Stimulated activated CD4-positive, alpha-beta T cell treated with anti-CD3 and anti-CD28 coated beads, Interleukin-1b, Interleukin-23, amount 100 ng/mL, for 24 hours (primary cell): Measurements from ENCODE around the gene TXNRD1.
A peak's percentile ranks its signal among the peaks of the same experiment; 100 is the strongest.
"Not testable (repeated sequence)": the region's sequence is repeated elsewhere in the genome, so short reads cannot be mapped to it uniquely, and the experiment has no call there.

Experiments used
- DNase-seq, 4 experiments: peaks; one replicate each; pipeline ENCODE4 v3.0.0-alpha.2; 2020; ENCODE audit warnings: low read depth in 4 of 4, low spot score in 1 of 4

The TXNRD1 gene

DNA sequence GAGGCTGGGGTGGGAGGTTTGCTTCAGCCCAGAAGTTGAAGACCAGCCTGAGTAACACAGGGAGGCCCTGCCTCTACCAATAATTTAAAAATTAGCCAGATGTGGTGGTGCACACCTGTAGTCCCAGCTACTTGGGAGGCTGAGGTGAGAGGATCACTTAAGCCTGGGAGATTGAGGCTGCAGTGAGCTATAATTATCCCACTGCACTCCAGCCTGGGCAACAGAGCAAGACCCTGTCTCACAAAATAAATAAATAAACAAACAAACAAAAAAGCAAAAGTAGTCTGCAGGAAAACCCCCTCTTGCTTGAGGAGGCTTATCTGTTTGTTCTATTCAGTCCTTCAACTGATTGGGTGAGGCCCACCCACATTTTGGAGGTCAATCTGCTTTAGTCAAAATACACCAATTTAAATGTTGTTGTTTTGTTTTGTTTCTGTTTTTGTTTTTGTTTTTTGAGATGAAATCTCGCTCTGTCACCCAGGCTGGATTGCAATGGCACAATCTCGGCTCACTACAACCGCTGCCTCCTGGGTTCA is 24.9 kb upstream of the TXNRD1 start:
- no peak for DNase-seq

DNA sequence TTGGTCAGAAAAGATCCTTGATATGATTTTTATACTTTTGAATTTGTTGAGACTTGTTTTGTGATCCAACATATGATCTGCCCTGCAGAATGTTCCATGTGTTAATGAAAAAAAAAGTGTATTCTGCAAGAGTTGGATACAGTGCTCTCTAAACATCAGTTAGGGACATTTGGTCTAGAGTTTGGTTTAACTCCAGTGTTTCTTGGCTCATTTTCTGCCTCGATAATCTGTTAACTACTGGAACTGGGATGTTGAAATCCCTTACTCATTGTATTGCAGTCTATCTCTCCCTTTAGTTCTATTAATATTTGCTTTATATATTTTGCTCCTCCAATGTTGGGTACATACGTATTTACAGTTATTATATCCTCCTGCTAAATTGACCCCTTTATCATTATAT is 18.3 kb upstream of the TXNRD1 start:
- DNase-seq, result no peak

DNA sequence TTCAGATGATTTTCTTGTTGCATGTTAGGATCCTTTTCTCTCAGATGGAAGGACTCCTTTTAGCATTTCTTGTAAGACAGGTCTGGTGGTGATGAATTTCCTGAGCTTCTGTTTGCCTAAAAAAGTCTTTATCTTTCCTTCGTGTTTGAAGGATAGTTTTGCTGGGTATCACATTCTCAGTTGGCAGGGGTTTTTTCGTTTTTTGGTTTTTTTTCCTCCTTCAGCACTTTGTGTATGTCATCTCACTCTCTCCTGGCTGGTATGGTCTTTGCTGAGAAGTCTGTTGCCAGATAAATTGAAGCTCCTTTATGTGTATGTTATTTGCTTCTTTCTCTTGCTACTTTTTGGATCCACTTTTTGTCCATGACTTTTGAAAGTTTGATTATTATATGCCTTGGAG is 15.6 kb upstream of the TXNRD1 start:
- no peak for DNase-seq

DNA sequence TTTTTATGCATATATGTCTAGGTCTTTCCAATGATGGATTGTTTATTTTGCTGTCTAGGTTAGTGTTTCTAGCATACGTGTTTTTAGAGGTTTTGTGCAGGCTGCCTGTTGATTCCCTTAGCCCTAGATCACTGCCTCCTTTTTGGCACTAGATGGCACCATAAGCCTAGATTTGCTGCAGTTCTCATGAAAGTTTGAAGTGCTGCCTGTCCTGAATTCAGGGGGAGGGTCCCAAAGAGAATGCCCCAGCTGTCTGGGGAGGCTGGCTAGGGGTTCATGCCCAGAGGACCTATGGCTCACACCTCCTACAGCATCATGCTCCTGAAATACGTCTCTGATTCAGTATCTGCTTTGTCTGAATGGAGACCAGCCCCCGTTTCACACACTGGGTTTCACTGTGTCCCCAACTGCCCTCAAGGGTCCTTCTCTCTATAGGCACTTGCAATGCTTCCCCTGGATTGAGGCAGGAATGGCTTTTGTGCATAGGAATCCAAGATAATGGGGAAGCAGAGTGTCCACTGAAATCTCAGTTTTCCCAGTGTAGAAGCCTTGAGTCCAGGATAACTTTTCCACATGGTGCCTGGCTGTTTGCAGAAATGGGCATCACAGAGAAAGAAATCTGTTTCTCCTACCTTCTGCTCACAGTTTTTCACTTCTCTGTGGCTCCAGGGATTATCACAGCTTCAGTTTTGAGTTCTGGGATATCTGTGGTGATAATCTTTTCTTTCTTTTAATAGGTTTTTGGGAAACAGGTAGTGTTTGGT is 14.2 kb upstream of the TXNRD1 start:
- DNase-seq, result peak in 2 of 4 experiments; percentile 22 to 24

DNA sequence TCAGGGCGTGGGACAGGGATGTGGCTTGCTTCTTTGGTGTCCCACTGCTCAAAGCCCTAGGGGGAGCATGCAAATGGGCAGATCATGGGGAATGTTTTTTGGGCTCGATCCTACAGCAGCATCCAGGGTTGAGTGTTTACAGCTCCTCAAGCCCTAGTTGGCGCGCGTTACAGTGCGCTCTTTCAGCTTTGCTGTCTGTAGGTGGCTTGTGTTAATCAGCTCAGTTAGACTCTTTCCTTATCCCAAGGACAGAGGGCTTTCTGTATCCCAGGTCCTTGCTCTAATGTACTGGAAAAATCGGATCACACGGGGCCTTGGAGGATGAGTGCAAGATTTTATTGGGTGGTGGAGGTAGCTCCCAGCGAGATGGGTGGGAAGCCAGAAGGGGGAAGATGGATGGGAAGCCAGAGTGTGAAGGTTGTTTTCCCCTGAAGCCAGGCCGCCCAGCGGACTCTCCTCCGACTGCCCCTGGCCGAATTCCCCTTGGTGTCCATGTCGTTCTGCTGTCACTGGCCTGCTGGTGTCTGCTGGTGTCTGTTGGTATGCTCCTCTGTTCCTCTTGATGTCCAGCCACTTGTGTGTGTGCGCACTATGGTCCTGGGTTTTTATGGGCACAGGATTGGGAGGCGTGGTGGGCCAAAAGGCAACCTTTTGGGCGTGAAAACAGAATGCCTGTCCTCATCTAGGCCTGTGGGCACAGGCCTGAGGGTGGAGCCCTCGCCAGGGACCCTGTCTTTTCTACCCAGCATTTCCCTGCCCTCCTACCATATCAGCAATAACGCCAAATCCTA is 10.7 kb upstream of the TXNRD1 start:
- no peak for DNase-seq

DNA sequence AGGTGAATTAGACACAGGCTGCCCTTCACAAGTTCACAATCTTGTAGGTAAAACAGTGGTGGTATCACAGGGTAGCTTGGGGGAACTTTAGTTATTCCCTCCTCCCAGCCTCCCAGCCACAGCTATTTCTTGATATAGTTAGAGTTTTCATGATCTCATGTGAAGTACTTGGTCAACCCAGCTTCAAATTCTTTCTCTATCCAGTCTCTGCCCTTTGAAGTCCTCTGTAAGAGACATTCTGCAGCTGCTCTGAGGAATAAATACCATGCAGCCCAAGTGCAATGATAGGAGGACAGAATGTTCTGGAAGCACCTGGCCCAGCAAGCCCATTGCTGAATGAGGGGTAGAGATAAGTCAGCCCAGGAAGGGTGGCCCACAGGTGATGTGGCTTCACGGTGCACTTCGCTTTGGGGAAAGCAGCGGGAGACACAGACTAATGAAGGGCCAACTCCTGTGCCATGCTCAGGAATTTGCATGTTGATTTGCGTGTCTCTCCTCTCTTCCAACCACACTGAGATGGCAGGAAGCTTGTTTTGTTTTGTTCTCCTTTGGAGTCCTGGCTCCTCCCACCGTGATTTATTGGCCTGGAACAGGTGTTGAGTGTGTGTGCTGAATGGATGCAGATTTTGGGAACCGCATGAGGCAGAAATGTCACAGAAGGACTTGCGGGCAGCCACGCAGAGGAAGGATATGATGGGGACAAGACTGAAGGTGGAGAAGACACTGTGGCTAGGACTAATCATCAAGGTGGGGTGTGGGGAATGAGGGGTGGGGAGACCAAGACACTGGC is 8.0 kb upstream of the TXNRD1 start:
- DNase-seq, result no peak

DNA sequence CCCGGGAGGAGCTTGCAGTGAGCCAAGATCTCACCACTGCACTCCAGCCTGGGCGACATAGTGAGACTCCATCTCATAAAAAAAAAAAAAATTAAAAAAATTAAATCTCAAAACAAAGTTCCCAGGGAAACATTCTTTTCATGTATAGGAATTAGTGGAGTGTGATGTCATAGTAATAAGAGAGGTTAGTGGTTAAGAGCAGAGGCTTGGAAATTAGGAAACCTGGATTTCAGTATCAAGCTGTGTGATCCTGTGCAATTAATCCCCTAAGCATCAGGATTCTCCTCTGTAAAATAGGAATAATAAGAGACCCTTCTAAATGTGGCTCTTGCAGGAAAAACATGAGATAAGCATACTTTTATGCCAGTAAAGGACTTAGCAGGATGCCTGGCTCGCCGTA is 3.1 kb upstream of the TXNRD1 start:
- no peak for DNase-seq

DNA sequence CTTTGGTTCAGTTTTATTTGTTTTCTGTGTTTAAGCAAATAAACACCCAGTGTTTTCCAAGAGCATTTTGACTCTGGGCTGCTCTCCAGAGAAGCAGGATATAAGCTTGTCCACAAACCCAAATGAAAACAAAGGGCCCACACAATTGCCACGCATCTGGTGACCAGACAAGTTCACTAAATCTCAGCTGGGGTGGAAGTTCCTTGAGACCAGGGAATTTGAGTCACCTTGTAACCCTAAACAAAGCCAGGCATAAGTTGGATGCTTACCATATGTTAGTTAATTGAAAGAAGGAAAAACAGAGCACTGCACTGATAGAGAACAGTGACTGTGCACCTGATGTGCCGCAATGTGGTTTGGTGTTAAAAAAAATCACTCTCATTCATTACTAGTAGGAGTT is 1.6 kb upstream of the TXNRD1 start:
- DNase-seq, result no peak

DNA sequence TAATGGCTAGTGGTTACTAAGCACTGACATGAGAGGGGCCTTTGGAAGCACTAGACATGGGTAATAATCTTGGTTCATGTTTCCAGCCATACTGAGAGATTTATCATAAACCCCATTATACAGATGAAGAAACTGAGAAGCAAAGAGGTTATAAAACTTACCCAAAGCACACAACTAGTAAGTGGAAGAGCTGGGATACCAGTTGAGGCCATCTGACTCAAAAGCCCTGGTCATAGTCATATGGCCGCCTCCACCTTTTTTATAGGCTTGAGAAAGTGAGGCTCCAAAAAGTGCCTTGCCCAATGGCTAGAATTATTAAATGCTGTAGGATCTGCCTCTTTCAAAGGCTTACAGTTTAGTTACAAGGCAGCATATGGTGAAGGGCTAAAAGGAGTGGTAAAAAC is 944 bp downstream of the TXNRD1 start:
- DNase-seq, result no peak

DNA sequence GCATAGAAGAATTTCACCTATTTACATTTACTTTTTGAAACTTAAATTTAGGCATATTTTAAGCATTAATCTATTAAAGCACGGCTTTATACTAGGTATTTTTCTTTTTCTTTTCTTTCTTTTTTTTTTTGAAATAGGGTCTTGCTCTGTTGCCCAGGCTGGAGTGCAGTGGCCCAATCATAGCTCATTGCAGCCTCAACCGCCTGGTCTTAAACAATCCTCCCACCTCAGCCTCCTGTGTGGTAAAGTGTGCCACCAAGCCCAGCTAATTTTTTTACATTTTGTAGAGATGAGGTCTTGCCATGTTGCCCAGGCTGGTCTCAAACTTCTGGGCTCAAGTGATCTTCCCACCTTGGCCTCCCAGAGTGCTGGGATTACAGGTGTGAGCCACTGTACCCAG is 2.9 kb downstream of the TXNRD1 start:
- not testable (repeated sequence) for DNase-seq

DNA sequence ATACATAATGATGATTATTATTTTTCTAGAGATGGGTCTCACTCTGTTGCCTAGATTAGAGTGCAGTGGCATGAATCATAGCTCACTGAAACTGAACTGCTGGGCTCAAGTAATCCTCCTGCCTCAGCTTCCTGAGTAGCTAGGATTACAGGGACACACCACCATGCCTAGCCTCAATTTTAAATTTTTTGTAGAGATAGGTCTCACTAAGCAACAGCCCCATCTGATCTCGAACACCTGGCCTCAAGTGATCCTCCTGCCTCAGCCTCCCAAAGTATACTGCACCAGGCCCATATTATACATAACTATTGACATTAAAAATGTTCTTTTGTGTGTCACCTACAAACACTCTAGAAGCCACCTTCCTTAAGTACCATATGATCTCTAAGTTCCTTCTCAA is 3.4 kb downstream of the TXNRD1 start:
- DNase-seq, result no peak

DNA sequence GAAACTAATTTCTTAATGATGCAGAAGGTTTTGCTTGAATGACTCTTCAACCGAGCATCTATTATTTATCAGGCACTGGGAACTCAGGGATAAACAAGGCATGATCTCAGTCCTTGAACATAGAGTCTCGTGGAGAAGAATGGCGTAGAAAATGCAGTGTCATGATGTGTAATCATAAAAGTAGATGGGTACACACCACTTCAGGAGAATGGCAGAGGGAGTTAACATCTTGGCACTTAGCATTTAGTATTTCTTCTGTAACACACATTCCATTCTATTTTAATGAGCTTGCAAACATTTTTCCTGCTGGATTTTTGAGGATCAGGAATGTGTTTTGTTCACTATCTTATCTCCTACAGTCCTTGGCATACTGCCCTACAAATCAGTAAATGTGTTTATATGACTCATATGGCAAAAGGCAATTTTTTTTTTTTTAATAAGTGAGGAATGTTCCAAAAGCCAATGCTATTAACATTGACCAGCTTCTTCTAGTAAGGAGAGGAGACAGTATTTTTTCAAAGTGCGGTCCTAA is 3.8 kb downstream of the TXNRD1 start:
- no peak for DNase-seq

DNA sequence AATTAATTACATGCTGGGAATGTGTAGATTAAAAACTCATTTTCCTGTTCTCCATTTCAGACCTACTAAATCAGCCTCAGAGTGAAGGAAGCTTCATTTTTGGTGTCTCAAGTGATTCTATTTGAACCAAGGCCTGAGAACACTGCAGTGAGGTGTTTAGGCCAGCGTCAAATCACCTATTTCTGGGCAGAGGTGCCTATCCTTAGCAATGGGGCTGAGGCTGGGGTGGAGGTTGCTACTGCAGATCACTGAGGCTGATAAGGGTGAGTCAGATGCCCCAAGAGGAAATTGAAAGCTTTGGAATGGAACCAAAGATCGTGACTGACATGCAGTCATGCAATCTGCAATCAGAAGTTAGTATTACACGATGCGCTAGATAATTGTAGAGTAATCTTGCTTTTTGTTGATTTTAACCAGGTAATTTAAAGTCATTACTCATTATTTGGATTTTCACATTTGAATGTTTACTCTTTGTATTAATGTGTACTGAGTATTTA is 4.4 kb downstream of the TXNRD1 start:
- peak in 3 of 4 experiments; percentile 21 to 48 (median 25) for DNase-seq

DNA sequence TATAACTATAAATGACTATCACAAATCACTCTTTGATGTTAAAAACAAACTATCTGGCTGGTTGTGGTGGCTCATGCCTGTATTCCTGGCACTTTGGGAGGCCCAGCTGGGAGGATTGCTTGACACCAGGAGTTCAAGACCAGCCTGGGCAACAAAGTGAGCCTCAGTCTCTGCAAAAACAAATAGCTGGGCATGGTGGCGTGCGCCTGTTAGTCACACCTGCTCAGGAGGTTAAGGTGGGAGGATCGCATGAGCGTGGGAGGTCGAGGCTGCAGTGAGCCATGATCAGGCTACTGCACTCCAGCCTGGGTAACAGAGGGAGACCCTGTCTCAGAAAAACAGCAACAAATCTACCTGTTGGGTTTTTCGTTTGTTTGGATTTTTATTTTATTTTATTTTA is 5.4 kb downstream of the TXNRD1 start:
- DNase-seq, result no peak

DNA sequence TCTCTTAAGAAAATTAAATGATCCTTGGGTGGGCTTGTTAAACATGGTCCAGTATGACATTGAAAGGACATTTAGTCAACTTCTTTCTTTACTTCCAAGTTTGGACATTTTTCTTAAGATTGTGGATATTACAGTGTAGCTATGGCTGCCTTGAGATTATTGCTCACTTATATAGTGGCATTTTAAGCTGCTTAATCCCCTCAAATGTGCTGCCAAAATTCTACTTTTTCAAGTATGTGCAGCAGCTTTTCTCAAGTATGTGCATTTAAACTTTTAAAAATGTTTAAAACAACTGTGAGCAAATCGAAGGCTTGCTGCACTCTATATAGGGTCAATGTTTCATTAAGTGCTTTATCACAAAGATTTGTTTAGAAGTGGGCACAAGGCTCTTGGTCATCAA is 7.4 kb downstream of the TXNRD1 start:
- DNase-seq, result no peak

DNA sequence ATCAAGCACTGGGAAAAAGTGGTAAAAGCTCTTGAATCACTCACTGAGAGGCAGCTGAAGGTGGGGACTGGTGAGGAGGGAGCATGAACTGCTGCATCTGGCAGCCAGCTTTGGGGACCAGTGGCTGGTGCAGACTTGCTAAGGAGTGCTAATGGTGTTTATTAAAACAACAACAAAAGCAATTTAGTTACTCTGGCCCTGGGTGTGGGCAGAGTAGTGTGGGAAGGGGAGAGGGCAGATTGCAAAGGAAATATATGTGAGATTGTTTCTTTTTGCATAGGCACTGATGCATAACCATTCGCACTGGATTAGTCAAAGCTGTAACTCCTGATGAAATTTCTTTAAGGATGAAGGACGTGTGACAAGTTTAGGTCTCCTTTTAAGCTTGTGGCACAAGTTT is 8.1 kb downstream of the TXNRD1 start:
- no peak for DNase-seq

DNA sequence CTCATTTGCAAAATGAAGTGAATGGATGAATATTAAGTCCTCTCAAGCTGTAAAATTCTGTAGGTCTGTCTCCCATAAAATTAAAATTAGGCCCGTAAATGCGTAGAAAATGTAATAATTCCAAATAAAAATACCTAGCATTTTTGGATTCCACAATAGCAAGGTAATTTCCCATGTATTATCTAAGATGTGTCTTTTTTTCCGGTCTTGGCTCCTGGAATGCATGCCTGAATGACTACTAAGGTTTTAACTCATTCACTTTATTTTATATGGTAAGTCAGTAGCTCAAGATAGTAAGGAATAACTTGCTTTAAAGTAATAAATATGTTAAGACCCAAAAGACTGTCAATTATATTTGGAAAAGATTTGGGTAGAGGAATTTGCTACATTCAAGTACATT is 11.1 kb downstream of the TXNRD1 start:
- DNase-seq, result no peak

DNA sequence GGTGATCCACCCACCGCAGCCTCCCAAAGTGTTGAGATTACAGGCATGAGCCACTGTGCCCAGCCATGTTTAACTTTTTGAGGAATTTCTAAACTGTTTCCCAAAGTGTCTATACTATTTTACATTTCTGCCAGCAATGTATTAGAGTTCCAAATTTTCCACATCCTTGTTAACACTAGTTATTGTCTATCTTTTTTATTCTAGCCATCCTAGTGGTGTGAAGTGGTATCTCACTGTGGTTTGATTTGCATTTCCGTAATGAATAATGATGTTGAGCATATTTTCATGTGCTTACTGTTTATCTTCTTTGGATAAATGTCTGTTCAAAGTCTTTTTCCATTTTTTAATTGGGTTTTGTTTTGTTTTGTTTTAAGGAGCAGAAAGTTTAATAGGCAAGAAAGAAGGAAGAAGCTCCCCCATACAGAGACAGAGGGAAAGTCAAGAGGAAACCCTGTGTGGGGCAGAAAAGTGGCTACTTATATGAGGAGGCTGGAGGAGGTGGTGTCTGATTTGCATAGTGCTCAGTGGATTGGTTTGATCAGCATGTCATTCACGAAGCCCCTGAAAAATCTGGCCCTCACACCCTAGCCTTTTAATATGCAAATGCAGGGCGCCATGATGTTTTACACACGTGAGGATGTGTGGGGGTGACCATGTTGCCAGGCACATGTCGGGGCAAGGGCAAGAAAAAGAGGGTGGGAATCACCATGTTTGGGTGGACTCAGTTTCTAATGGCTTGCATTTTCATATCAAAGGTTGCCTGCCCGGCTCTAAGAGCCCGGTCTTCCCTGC is 14.9 kb downstream of the TXNRD1 start:
- no peak for DNase-seq

DNA sequence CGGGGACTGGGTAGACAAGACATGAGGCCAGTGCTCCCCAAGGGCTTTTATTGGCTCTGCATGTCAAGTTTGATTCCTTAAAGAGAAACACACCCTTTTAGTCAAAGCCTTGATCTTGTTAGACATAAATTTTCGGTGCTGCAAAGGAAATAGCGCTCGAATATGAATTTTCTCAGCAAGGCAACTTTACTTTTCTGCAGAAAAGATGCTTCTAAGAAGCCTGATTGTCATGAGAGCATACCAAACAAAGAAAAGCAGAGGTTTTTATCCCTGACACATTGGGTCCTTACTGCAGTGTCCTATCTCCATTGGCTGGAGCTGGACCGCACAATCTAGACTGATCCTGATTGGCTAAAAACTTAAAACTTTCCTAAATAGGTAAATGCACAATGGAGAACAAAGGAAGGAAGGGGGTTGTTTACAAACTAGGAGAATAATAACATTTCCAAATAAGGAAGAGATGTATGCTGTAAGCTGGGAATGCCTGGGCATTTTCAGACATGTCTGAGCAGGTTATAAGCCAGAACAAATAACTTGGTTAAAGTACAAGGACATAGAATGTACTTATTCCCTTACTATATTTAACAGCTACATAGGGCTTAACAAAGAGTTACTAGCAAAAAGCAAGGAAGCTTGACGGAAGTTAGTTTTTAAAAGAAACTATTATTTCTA is 17.2 kb downstream of the TXNRD1 start:
- DNase-seq, result no peak
